Measurements from ENCODE around the gene PLRG1.

Gene PLRG1

GRCh38 chr4:154573190-154573870 is 23.1 kb upstream of the PLRG1 start:
- no peak for DNase-seq

- DNase-seq = no peak
Observed at GRCh38 chr4:154569584-154569983, 19.4 kb upstream of the PLRG1 start.

- no peak for DNase-seq
Observed at GRCh38 chr4:154569028-154569427, 18.8 kb upstream of the PLRG1 start.

- DNase-seq = no peak
Observed at GRCh38 chr4:154566639-154567204, 16.5 kb upstream of the PLRG1 start.

- DNase-seq = no peak
Observed at GRCh38 chr4:154565704-154566103, 15.5 kb upstream of the PLRG1 start.

GRCh38 chr4:154564311-154564710 is 14.1 kb upstream of the PLRG1 start:
- no peak for DNase-seq

GRCh38 chr4:154562697-154563254 is 12.6 kb upstream of the PLRG1 start, which contains the start of gene FGB:
Gene FGB, plus strand, starts transcription at chr4:154563011. Its CDS starts 8 bp downstream, at chr4:154563019.
- DNase-seq = no peak

- no peak for DNase-seq
Observed at GRCh38 chr4:154560824-154561231, 10.6 kb upstream of the PLRG1 start.

GRCh38 chr4:154560419-154560801 is 10.2 kb upstream of the PLRG1 start:
- no peak for DNase-seq

GRCh38 chr4:154559494-154560418 is 9.6 kb upstream of the PLRG1 start:
- DNase-seq = no peak

GRCh38 chr4:154559141-154559493 is 8.9 kb upstream of the PLRG1 start:
- DNase-seq = no peak

- peak; percentile 39 for DNase-seq
Observed at GRCh38 chr4:154551872-154552686, 1.9 kb upstream of the PLRG1 start.

GRCh38 chr4:154545689-154546088 is 4.5 kb downstream of the PLRG1 start:
- no peak for DNase-seq

GRCh38 chr4:154542271-154542879 is 7.8 kb downstream of the PLRG1 start:
- no peak for DNase-seq

GRCh38 chr4:154534296-154534695 is 15.9 kb downstream of the PLRG1 start:
- no peak for DNase-seq

GRCh38 chr4:154529728-154530519 is 20.3 kb downstream of the PLRG1 start:
- DNase-seq = no peak

GRCh38 chr4:154528869-154529268 is 21.3 kb downstream of the PLRG1 start:
- no peak for DNase-seq

GRCh38 chr4:154527308-154527707 is 22.9 kb downstream of the PLRG1 start:
- no peak for DNase-seq

- DNase-seq = no peak
Observed at GRCh38 chr4:154526151-154526550, 24.0 kb downstream of the PLRG1 start.

GRCh38 chr4:154521607-154522006 is 28.6 kb downstream of the PLRG1 start:
- DNase-seq = no peak

- no peak for DNase-seq
Observed at GRCh38 chr4:154519214-154519613, 31.0 kb downstream of the PLRG1 start.
